CD4-positive, alpha-beta T cell (primary cell): ENCODE data around the gene POLR1E. TPM values are rescaled to one million over a fixed set of nuclear protein-coding genes. Genes with fewer than 3 reads are reported as not detected.

Source experiments
- ATAC-seq: fragments of 200-7000 bp; cut with Tn5 transposase; one replicate; pipeline ENCODE4 v1.10.0; 2022; ENCODE audit warnings: mild to moderate bottlenecking; ENCODE audit not compliant: poor library complexity
- CTCF ChIA-PET: fragments of 350-600 bp; sonication (Branson Sonifier 250); formaldehyde crosslinking; loops from one replicate; lab custom pipeline; 2021; ENCODE audit warnings: antibody characterized with exemption, inconsistent platforms; lab: Charles Lee
- POLR2A ChIA-PET: fragments of 350-600 bp; sonication (Branson Sonifier 250); formaldehyde crosslinking; loops from one replicate; lab custom pipeline; 2021; ENCODE audit warnings: antibody characterized with exemption, inconsistent platforms; lab: Charles Lee
- DNase-seq, 14 experiments: peaks; one replicate each; pipeline ENCODE4 v3.0.0-alpha.2; 2013 to 2020; ENCODE audit warnings: mixed read lengths in 2 of 14
- H3K27ac ChIP-seq, 2 donors: one replicate each; pipeline versions ENCODE4 v1.5.1 to v1.7.0; 2013; ENCODE audit warnings: low read length in 2 of 2, low read depth in 1 of 2, mild to moderate bottlenecking in 1 of 2
- H3K27me3 ChIP-seq, 2 experiments: 1 replicate in 1 of 2; 2 replicates in 1 of 2; pipeline versions ENCODE4 v1.6.1 to v1.7.0; 2013; ENCODE audit warnings: low read length in 2 of 2, control low read depth in 1 of 2, mild to moderate bottlenecking in 1 of 2, moderate library complexity in 1 of 2; ENCODE audit not compliant: insufficient read depth in 2 of 2, control insufficient read depth in 1 of 2
- H3K36me3 ChIP-seq: one replicate; pipeline ENCODE4 v1.6.1; 2013; ENCODE audit warnings: low read length, control low read depth; ENCODE audit not compliant: insufficient read depth
- H3K4me1 ChIP-seq: one replicate; pipeline ENCODE4 v1.6.1; 2013; ENCODE audit warnings: low read length, control low read depth; ENCODE audit not compliant: insufficient read depth
- H3K4me3 ChIP-seq: one replicate; pipeline ENCODE4 v1.5.1; 2013; ENCODE audit warnings: mild to moderate bottlenecking, low read length, moderate library complexity
- H3K9me3 ChIP-seq, 2 experiments: 1 replicate in 1 of 2; 2 replicates in 1 of 2; pipeline versions ENCODE4 v1.6.1 to v1.7.0; 2013; ENCODE audit warnings: low read length in 2 of 2, mild to moderate bottlenecking in 2 of 2, control low read depth in 1 of 2, moderate library complexity in 1 of 2; ENCODE audit not compliant: control insufficient read depth in 1 of 2, insufficient read depth in 1 of 2
- H3K27ac Mint-ChIP-seq: one replicate; pipeline ENCODE4 v1.8.0; 2020; ENCODE audit warnings: mixed read lengths
- H3K27me3 Mint-ChIP-seq: one replicate; pipeline ENCODE4 v1.8.0; 2021; ENCODE audit warnings: mixed read lengths
- H3K36me3 Mint-ChIP-seq: one replicate; pipeline ENCODE4 v1.8.0; 2021; ENCODE audit warnings: low read depth, mixed read lengths
- H3K4me1 Mint-ChIP-seq: one replicate; pipeline ENCODE4 v1.8.0; 2021; ENCODE audit warnings: low read depth, mixed read lengths
- H3K4me3 Mint-ChIP-seq: one replicate; pipeline ENCODE4 v1.8.0; 2020; ENCODE audit warnings: mild to moderate bottlenecking, mixed read lengths
- H3K9me3 Mint-ChIP-seq: one replicate; pipeline ENCODE4 v1.8.0; 2020; ENCODE audit warnings: mixed read lengths
- CTCF ChIP-seq: fragments of 200-600 bp; IDR thresholded peaks from one replicate; pipeline ENCODE4 v1.8.0; 2022; ENCODE audit warnings: antibody characterized with exemption, mild to moderate bottlenecking
- intact Hi-C, 2 experiments: fragments of 100-400 bp; cut with DNase I in 1 of 2; cut with micrococcal nuclease in 1 of 2; formaldehyde crosslinking; loops; one replicate each; pipeline versions ENCODE4 v1.15.1 to v1.9.0; 2023 to 2025; cut with DNase I, micrococcal nuclease
- total RNA-seq, 174 experiments: library from RNA in 2 of 174; stranded (reverse) in 2 of 174; gene quantifications; one replicate each; pipeline ENCODE4 v1.2.3 and lab custom pipeline; 2021 to 2026

Gene POLR1E
- total RNA-seq, 2 experiments from 2014 or later: 28.9 to 29.7 TPM

GRCh38 chr9:37531699-37532098, 46.0 kb downstream of the POLR1E start:
- Mint-ChIP-seq H3K36me3 (no peaks in the 10 kb centered on the region), H3K27ac (peak overlapping the region; percentile 81), H3K4me3 (no peak overlapping the region), H3K27me3 (no peaks in the 10 kb centered on the region), H3K9me3 (no peaks in the 10 kb centered on the region), H3K4me1 (peaks cover 18% of the 10 kb centered on the region)
- ChIA-PET CTCF (no interaction called here), POLR2A (no interaction called here)
- no peaks in the 10 kb centered on the region for H3K27me3 ChIP-seq
- intact Hi-C loops: no loop called here
- no peak for TF ChIP-seq CTCF
- H3K27ac ChIP-seq: peak overlapping the region in 1 of 2 donors; percentile 85
- no peaks in the 10 kb centered on the region for H3K36me3 ChIP-seq
- H3K9me3 ChIP-seq: no peaks in the 10 kb centered on the region
- H3K4me3 ChIP-seq: peak overlapping the region; percentile 29
- H3K4me1 ChIP-seq: peaks cover 47% of the 10 kb centered on the region
- DNase-seq: peak in 13 of 14 experiments; percentile 15 to 87 (median 41)
- ATAC-seq: peak; percentile 72

GRCh38 chr9:37534412-37534811, 48.7 kb downstream of the POLR1E start:
- TF ChIP-seq CTCF: no peak
- no peaks in the 10 kb centered on the region for H3K9me3 Mint-ChIP-seq
- no peaks in the 10 kb centered on the region for H3K27me3 ChIP-seq
- no peak overlapping the region for H3K27ac Mint-ChIP-seq
- H3K4me1 Mint-ChIP-seq: peaks cover 12% of the 10 kb centered on the region
- no peak overlapping the region for H3K4me3 Mint-ChIP-seq
- CTCF ChIA-PET: no interaction called here
- POLR2A ChIA-PET: no interaction called here
- intact Hi-C loops: no loop called here
- no peak overlapping the region for H3K4me3 ChIP-seq
- ATAC-seq (no peak), DNase-seq (no peak)
- no peaks in the 10 kb centered on the region for H3K36me3 Mint-ChIP-seq
- H3K9me3 ChIP-seq: no peaks in the 10 kb centered on the region
- H3K36me3 ChIP-seq: no peaks in the 10 kb centered on the region
- peaks cover 32% of the 10 kb centered on the region for H3K4me1 ChIP-seq
- no peaks in the 10 kb centered on the region for H3K27me3 Mint-ChIP-seq
- H3K27ac ChIP-seq: no peak overlapping the region

- H3K36me3 ChIP-seq: no peaks in the 10 kb centered on the region
Observed at GRCh38 chr9:37534901-37535300, 49.2 kb downstream of the POLR1E start.

More at GRCh38 chr9:37534901-37535300, 49.2 kb downstream of the POLR1E start:
- POLR2A ChIA-PET: no interaction called here
- TF ChIP-seq CTCF: no peak
- no peak overlapping the region for H3K4me3 ChIP-seq
- Mint-ChIP-seq H3K4me3 (no peak overlapping the region), H3K4me1 (peaks cover 10% of the 10 kb centered on the region), H3K36me3 (no peaks in the 10 kb centered on the region), H3K9me3 (no peaks in the 10 kb centered on the region), H3K27me3 (no peaks in the 10 kb centered on the region), H3K27ac (no peak overlapping the region)
- no peak overlapping the region for H3K27ac ChIP-seq
- H3K9me3 ChIP-seq: no peaks in the 10 kb centered on the region
- CTCF ChIA-PET: no interaction called here
- no peak for DNase-seq
- peaks cover 27% of the 10 kb centered on the region for H3K4me1 ChIP-seq
- intact Hi-C loops: no loop called here
- no peak for ATAC-seq
- H3K27me3 ChIP-seq: no peaks in the 10 kb centered on the region
